Liver (tissue), 9 donors: ENCODE data around the gene EP400. TPM values are rescaled to one million over a fixed set of nuclear protein-coding genes. Genes with fewer than 3 reads are reported as not detected.

Experiments
- DNase-seq: peaks from one replicate; pipeline ENCODE4 v3.0.0-alpha.2; 2017; ENCODE audit warnings: low spot score
- H3K27ac ChIP-seq, 2 donors: one replicate each; pipeline ENCODE4 v1.7.0; 2013; ENCODE audit warnings: inconsistent platforms in 2 of 2, low read length in 2 of 2, control low read depth in 1 of 2, low read depth in 1 of 2, mild to moderate bottlenecking in 1 of 2
- H3K27me3 ChIP-seq, 4 donors: one replicate each; pipeline versions ENCODE4 v1.6.1 to v1.7.0; 2013; ENCODE audit warnings: low read length in 3 of 4, inconsistent platforms in 1 of 4, mild to moderate bottlenecking in 1 of 4, moderate library complexity in 1 of 4; ENCODE audit not compliant: control insufficient read depth in 4 of 4, insufficient read depth in 4 of 4
- H3K36me3 ChIP-seq, 4 donors: one replicate each; pipeline versions ENCODE4 v1.6.1 to v1.7.0; 2013; ENCODE audit warnings: low read length in 3 of 4, mild to moderate bottlenecking in 3 of 4, low read depth in 1 of 4, moderate library complexity in 1 of 4; ENCODE audit not compliant: control insufficient read depth in 4 of 4, insufficient read depth in 3 of 4
- H3K4me1 ChIP-seq, 4 donors: one replicate each; pipeline versions ENCODE4 v1.6.1 to v1.7.0; 2013; ENCODE audit warnings: low read length in 3 of 4, mild to moderate bottlenecking in 3 of 4, moderate library complexity in 1 of 4; ENCODE audit not compliant: control insufficient read depth in 4 of 4, insufficient read depth in 4 of 4
- H3K4me3 ChIP-seq, 3 donors: one replicate each; pipeline versions ENCODE4 v1.6.1 to v1.7.0; 2013; ENCODE audit warnings: low read length in 3 of 3, control low read depth in 1 of 3, low read depth in 1 of 3, mild to moderate bottlenecking in 1 of 3
- H3K9ac ChIP-seq, 2 donors: one replicate each; pipeline ENCODE4 v1.7.0; 2013; ENCODE audit warnings: low read length in 2 of 2, mild to moderate bottlenecking in 2 of 2, moderate library complexity in 2 of 2, control low read depth in 1 of 2, low read depth in 1 of 2
- H3K9me3 ChIP-seq, 4 donors: one replicate each; pipeline versions ENCODE4 v1.6.1 to v1.7.0; 2013; ENCODE audit warnings: low read length in 3 of 4; ENCODE audit not compliant: control insufficient read depth in 4 of 4
- EGR1 ChIP-seq, 2 donors: IDR thresholded peaks; 2 replicates each; pipeline ENCODE4 v1.6.1; 2016 to 2018; ENCODE audit warnings: antibody characterized with exemption in 2 of 2, low read depth in 2 of 2
- FOXA1 ChIP-seq: IDR thresholded peaks from 2 replicates; pipeline ENCODE4 v1.6.1; 2016; ENCODE audit warnings: antibody characterized with exemption
- FOXA2 ChIP-seq: IDR thresholded peaks from 2 replicates; pipeline ENCODE4 v1.6.1; 2016; ENCODE audit warnings: antibody characterized with exemption
- GABPA ChIP-seq, 2 donors: IDR thresholded peaks in 1 of 2; conservative IDR thresholded peaks in 1 of 2; 2 replicates each; pipeline ENCODE4 v1.6.1; 2016; ENCODE audit warnings: antibody characterized with exemption in 2 of 2, mild to moderate bottlenecking in 1 of 2, moderate library complexity in 1 of 2
- HNF4A ChIP-seq, 2 donors: conservative IDR thresholded peaks; 2 replicates each; pipeline ENCODE4 v1.6.1; 2016; ENCODE audit warnings: antibody characterized with exemption in 2 of 2, mild to moderate bottlenecking in 2 of 2
- HNF4G ChIP-seq: IDR thresholded peaks from 2 replicates; pipeline ENCODE4 v1.6.1; 2016; ENCODE audit warnings: antibody characterized with exemption
- JUND ChIP-seq, 2 donors: IDR thresholded peaks; 2 replicates each; pipeline ENCODE4 v1.6.1; 2016; ENCODE audit warnings: antibody characterized with exemption in 2 of 2
- MAX ChIP-seq: IDR thresholded peaks from 2 replicates; pipeline ENCODE4 v1.6.1; 2016; ENCODE audit warnings: antibody characterized with exemption
- NR2F2 ChIP-seq: IDR thresholded peaks from 2 replicates; pipeline ENCODE4 v1.6.1; 2016; ENCODE audit warnings: antibody characterized with exemption
- RAD21 ChIP-seq, 2 donors: IDR thresholded peaks; 2 replicates each; pipeline ENCODE4 v1.6.1; 2016; ENCODE audit warnings: antibody characterized with exemption in 2 of 2, mild to moderate bottlenecking in 2 of 2
- REST ChIP-seq: IDR thresholded peaks from 2 replicates; pipeline ENCODE4 v1.6.1; 2016; ENCODE audit warnings: antibody characterized with exemption, mild to moderate bottlenecking
- RXRA ChIP-seq, 2 donors: IDR thresholded peaks; 2 replicates each; pipeline ENCODE4 v1.6.1; 2017 to 2018; ENCODE audit warnings: antibody characterized with exemption in 2 of 2, mild to moderate bottlenecking in 1 of 2
- SP1 ChIP-seq: IDR thresholded peaks from 2 replicates; pipeline ENCODE4 v1.6.1; 2018; ENCODE audit warnings: antibody characterized with exemption, mild to moderate bottlenecking
- TAF1 ChIP-seq: conservative IDR thresholded peaks from 2 replicates; pipeline ENCODE4 v1.6.1; 2016; ENCODE audit warnings: antibody characterized with exemption, mild to moderate bottlenecking
- YY1 ChIP-seq: IDR thresholded peaks from 2 replicates; pipeline ENCODE4 v1.6.1; 2016; ENCODE audit warnings: antibody characterized with exemption, mild to moderate bottlenecking
- WGBS: extraction: QIAGEN DNeasy Blood & Tissue Kit; methylation state at CpG from one replicate; pipeline ENCODE4 v1.1.7; 2013; 5-methylcytosine and 5-hydroxymethylcytosine counted together
- polyA plus RNA-seq, 2 donors: library from polyadenylated mRNA; stranded (reverse) in 1 of 2; unstranded in 1 of 2; fragments of 200-250 nt in 1 of 2; fragments of >200 nt in 1 of 2; fragmentation: Nextera tagmentation in 1 of 2; extraction: Ambion mirVana in 1 of 2; gene quantifications; one replicate each; pipeline versions ENCODE4 v1.2.1 to v1.2.3, GENCODE V29; 2013 to 2015
- total RNA-seq, 2 donors: library from RNA; depleted of rRNA; stranded (reverse); fragments of >200 nt; gene quantifications; one replicate each; pipeline ENCODE4 v1.2.3, GENCODE V29; 2014
- TF ChIP-seq, protein P1 (sequence below): fragments of 150-350 bp; IDR thresholded peaks from 2 replicates; pipeline ENCODE4 v1.5.1; 2017; ENCODE audit warnings: improper control_type of control experiment, low read depth, low read length; ENCODE audit not compliant: missing input control
- TF ChIP-seq, protein P2 (sequence below): IDR thresholded peaks from 2 replicates; pipeline ENCODE4 v1.6.1; 2016; ENCODE audit warnings: antibody characterized with exemption
- TF ChIP-seq, protein P3 (sequence below): IDR thresholded peaks from 2 replicates; pipeline ENCODE4 v1.6.1; 2016; ENCODE audit warnings: antibody characterized with exemption
- donor health status: healthy.
- donor health status: healthy.
- donor health status: healthy.
- donor health status: healthy.
- donor health status: healthy.

Gene EP400
- total and polyA plus RNA-seq, 4 donors: 4.7 to 12.4 (median 7.1) TPM

DNA sequence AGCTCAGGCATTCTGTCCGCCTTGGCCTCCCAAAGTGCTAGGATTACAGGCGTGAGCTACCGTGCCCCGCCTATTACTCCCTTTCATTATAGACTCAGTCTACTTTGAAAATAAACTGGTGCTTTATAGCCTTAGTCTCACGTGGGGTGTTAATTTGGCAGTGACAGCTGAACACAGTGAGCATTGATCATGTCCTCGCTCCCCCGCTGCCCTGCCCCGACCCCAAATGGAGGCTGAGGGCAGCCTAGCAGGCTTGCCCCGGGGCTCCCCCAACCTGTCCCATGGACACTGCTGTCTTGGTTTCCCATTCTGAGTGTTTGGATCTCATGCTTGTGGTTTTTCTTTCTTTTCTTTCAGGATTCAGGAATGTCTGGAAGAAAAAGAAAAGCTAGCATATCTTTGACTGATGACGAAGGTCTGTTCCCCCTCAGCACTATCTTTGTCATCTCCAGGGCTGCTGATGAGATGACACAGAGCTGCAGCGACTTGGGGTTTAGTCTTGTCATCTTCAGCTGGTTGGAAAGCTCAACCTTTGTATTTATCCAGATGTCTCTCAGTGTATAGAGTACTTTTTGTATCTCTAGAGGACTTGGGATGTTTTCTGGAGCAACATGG is 42.2 kb downstream of the EP400 start:
- H3K9me3 ChIP-seq: no peaks in the 10 kb centered on the region
- no peak overlapping the region for H3K4me3 ChIP-seq
- H3K27ac ChIP-seq: no peak overlapping the region
- no peaks in the 10 kb centered on the region for H3K27me3 ChIP-seq
- H3K36me3 ChIP-seq: peaks cover 3 to 71% (median 48%) of the 10 kb centered on the region in 4 donors
- no peak overlapping the region for H3K9ac ChIP-seq
- TF ChIP-seq RAD21 (IDR thresholded peaks at IDR 0.05) (no peak), HNF4A (conservative IDR thresholded peaks at IDR 0.05) (no peak), FOXA2 (no peak), EGR1 (IDR thresholded peaks at IDR 0.05; ENCODE audit: low read depth in 2 of 2) (no peak), MAX (no peak), NR2F2 (no peak), REST (no peak), TAF1 (no peak), JUND (IDR thresholded peaks at IDR 0.05) (no peak), FOXA1 (no peak), GABPA (IDR thresholded peaks at IDR 0.05 in 1 of 2, conservative IDR thresholded peaks at IDR 0.05 in 1 of 2) (no peak), SP1 (no peak), HNF4G (no peak), YY1 (no peak), RXRA (IDR thresholded peaks at IDR 0.05) (no peak)
- TF ChIP-seq, protein P1, sequence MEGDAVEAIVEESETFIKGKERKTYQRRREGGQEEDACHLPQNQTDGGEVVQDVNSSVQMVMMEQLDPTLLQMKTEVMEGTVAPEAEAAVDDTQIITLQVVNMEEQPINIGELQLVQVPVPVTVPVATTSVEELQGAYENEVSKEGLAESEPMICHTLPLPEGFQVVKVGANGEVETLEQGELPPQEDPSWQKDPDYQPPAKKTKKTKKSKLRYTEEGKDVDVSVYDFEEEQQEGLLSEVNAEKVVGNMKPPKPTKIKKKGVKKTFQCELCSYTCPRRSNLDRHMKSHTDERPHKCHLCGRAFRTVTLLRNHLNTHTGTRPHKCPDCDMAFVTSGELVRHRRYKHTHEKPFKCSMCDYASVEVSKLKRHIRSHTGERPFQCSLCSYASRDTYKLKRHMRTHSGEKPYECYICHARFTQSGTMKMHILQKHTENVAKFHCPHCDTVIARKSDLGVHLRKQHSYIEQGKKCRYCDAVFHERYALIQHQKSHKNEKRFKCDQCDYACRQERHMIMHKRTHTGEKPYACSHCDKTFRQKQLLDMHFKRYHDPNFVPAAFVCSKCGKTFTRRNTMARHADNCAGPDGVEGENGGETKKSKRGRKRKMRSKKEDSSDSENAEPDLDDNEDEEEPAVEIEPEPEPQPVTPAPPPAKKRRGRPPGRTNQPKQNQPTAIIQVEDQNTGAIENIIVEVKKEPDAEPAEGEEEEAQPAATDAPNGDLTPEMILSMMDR: no peak
- TF ChIP-seq, protein P2, sequence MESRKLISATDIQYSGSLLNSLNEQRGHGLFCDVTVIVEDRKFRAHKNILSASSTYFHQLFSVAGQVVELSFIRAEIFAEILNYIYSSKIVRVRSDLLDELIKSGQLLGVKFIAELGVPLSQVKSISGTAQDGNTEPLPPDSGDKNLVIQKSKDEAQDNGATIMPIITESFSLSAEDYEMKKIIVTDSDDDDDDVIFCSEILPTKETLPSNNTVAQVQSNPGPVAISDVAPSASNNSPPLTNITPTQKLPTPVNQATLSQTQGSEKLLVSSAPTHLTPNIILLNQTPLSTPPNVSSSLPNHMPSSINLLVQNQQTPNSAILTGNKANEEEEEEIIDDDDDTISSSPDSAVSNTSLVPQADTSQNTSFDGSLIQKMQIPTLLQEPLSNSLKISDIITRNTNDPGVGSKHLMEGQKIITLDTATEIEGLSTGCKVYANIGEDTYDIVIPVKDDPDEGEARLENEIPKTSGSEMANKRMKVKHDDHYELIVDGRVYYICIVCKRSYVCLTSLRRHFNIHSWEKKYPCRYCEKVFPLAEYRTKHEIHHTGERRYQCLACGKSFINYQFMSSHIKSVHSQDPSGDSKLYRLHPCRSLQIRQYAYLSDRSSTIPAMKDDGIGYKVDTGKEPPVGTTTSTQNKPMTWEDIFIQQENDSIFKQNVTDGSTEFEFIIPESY: no peak
- TF ChIP-seq, protein P3, sequence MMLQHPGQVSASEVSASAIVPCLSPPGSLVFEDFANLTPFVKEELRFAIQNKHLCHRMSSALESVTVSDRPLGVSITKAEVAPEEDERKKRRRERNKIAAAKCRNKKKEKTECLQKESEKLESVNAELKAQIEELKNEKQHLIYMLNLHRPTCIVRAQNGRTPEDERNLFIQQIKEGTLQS: no peak
- 96% methylated on average over 11 of the region's 11 CpGs for WGBS
- H3K4me1 ChIP-seq: no peaks in the 10 kb centered on the region
- DNase-seq: no peak
